GM18870 (cell line): ENCODE data around the gene LRRN1.

Experiments used
- ATAC-seq: cut with Tn5 transposase; IDR thresholded peaks from one replicate; pipeline ENCODE4 v1.9.1; 2021; ENCODE audit warnings: moderate library complexity; ENCODE audit not compliant: unreplicated experiment

The LRRN1 gene

DNA sequence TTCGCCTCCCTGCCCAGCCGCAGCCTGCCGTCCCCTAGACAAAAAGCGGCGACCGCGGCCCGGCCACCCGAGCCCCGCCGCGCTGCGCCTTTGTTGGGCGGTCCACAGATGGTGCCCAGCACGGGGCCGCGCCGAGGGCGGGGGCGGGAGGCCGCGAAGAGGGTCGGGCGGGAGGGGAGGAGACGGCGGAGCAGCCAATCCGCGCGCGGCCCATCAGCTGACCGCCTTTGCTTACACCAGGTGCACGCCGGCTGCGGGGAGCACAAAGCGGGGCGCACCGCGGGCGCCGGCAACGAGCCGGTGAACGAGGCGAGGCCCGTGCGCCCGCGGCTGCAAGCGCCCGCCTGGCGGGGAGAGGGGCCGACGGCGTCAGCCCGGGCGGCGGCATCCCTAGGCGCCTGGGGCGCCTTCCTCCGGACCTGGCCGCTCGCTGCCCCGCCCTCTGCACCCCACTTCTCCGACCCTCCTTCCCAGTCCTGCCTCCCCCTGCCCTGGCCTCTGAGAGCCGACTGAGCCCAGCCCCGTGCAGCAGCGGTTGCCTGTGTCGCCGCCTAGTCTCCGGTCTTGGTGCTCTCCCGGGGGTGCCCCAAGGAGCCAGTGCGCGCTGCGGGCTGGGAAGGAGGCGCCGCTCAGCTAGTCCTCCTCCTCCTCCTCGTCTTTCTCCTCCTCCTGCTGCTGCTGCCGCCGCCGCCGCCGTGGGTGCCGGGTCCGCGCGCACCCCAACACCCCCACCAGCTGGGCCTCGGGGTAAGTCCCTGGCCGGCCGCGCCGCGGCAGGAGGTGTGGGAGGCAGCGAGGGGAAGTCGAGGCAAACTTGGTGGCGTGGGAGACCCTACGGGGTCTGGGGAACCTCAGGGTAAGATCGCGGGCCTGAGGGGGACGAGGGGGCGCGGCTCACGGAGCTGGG lies at the start of gene LRRN1:
Gene LRRN1, plus strand, starts transcription at position 259 of the 907 bp plus-strand sequence. CDS start 45,211 bp downstream, outside the sequence.
- no peak for ATAC-seq

DNA sequence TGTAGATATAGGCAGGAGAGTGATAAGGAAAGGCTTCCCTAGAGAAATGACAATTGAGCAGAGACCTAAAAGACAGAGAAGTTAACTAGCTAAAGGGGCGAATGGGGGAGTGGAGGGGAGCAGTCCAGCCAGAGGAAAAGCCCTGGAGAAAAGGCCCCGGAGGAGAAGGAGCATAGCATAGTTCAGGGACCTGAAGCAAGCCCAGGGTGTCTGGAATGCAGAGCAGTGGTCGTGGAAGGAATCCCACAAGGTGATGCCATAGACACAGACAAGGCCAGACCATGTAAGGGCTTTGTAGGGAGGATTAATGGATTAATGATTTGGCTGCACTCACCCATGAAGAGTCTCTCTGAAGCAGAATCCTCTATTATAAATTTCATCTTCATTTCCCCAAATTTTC lies 45.8 kb upstream of the LRRN1 start:
- ATAC-seq: no peak

DNA sequence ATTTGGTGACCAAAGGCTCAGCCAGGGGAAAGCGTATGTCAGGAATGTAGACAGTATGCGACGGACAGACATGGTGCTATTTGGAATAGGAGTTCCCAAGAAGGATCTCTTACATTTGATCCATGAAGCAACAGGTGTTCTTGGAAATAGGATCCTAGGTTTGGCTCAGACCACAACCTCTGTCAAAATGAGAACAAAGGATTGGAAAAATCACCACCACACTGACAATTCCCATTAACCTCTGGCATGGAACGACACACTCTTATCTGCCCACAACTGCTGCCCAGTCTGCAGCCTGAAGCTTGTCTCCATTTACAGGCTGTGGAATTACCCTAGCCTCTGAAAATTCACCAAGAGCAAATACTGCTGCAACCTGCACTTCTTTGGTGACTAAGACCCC lies 33.6 kb upstream of the LRRN1 start:
- no peak for ATAC-seq

DNA sequence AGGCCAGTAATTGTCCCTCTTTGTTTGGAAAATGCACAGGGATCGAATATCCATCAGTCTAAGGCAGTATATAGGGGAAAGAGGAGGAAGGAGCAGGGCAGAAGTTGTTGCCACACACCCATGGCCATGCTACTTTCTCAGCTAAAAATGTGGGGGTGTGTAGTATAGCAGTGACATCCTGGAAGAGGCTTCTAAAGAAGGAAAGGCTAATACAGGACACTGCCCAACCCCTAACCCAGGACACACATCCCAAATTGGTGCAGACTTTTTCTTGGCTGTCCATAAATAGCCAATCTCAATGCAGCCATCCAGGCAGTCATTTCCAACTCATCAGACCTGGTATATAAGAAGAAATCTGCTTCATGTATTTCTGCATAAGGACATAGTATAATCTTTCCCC lies 33.1 kb upstream of the LRRN1 start:
- ATAC-seq: no peak

DNA sequence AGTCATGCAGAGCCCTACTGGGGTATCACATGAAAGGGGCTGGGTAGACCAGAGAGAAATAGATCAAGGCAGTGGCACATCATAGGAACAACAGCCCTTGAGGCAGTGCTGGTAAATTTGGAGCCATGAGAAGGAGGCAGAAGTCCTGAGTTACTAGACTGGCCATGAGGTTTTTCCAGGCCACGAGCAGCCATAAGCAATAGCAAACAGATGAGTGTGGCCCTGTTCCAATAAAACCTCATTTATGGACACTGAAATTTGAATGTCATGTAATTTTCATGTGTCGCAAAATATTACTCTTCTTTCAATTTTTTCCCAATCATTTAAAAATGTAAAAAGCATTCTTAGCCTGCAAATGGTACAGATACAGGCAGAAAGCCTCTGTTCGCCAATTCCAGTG lies 28.1 kb upstream of the LRRN1 start:
- ATAC-seq: no peak

DNA sequence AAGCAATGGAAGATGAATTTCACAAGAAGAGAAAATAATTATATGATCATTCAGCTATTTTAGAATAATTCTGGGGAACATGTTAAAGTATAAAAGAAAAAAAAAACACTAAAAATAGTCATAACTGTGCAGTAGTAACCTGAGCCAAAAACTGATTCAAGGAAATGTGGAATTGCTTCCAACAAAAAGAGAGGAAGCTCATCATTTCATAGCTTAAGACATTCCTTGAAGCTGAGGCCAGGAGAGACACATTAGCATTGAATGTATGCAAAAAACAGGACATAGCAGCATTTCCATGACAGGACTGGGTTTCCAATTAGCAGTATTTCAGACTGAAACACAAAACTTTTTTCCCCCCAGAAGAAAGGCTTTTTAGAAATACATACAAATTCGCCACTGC lies 27.7 kb upstream of the LRRN1 start:
- no peak for ATAC-seq

DNA sequence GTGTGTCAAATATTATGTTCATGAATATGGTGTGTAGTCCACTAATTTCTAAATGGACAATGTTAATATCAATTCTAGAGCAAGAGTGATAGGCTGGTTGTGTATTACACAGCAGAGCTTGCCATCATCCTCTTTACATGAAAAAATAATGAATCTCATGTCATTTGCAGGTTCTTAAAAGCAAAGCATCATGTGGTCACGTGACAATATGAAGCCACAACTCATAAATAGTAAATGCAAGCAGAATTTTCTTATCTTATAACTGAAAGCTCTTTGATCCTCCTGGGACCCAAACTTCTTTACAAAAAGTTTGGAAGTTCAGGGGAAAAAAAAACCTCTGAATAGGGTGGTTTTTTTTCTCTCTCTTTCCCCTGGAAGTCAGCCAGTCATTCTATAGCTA lies 26.9 kb upstream of the LRRN1 start:
- ATAC-seq: no peak

DNA sequence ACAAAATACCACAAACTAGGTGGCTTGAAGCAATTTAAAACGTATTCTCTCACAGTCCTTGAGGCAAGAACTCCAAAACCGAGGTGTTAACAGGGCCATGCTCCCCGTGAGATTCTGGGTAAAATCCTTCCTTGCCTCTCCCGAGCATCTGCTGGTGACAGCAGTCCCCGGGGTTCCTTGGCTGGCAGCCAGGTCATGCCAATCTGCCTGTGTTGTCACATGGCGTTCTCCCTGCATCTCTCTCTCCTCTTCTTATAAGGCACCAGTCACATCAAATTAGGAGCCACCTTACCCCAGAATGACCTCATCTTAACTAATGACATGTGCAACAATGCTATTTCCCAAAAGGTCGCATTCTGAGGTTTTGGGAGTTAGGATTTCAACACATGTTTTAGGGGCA lies 26.3 kb upstream of the LRRN1 start:
- ATAC-seq: no peak

DNA sequence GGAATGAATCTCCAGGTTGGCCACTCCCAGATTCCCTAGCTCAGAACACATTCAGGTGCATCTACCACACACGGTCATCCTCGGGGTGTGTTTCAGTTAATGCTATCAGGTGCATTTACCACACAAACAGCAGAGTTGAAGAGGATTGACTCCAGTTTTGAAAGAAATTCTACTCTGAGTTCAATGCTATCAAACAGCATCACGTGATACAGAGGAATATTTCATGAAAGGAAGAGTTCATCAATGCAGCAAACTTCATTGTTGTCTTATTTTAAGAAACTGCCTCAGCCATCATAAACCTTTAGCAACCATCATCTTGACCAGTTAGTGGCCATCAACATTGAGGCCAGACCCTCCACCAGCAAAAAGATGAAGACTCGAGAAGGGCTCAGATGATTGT lies 22.6 kb upstream of the LRRN1 start:
- no peak for ATAC-seq

DNA sequence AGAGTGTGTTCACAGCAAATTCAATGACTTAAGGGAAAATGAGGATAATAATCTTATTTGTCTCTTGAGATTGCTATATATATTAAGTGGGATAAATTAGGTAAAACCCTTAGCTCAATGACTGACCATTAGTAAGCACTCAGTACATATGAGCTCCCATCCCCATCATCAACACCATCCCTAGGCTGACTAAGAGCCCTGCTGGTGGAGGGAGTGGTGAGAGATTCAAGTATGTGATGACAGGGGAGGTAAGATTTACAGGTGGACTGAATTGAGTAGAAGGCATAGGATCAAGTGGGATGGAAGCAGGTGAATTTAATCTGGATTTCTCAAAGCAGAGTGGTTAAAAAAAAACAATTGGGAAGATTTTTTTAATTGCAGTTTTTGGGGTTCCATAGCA lies 21.0 kb upstream of the LRRN1 start:
- no peak for ATAC-seq

DNA sequence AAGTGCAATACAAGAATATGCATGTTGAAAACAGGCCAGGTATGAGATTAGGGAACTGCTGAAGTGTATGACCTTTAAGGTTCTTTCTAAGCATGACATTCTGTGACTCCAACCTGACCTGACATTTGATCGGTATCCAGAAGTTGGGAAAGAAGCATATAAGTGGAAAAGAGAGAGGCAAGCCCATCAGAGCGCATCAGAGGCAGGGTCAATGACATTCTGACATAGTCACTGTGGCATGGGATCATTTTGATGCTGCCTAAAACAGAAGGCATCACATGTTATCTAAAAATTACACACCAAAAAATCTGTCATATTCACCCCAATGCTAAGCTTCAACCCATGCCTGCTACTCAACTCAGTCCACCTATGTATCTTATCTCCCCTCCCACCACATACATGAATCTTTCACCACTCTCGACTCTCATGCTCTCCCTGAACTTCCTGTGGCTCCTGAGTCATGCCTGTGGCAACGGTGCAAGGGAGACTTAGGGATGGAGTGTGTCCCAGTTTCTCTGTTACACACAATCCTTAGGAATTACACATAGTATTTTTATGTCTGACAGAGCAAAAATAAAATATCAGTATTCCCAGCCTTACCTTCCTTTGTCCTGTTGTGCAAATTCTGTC lies 20.5 kb upstream of the LRRN1 start:
- no peak for ATAC-seq

DNA sequence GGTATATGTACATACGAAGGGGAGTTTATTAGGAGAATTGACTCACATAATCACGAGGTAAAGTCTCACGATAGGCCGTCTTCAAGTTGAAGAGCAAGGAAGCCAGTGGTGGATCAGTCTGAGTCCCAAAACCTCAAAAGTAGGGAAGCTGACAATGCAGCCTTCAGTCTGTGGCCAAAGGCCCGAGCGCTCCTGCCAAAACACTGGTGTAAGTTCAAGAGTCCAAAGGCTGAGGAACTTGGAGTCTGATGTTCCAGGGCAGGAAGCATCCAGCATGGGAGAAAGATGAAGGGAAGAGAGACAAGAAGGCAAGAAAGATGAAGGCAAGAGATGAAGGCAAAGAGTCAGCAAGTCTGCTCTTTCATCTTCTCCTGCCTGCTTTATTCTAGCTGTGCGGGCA lies 16.8 kb upstream of the LRRN1 start:
- no peak for ATAC-seq

DNA sequence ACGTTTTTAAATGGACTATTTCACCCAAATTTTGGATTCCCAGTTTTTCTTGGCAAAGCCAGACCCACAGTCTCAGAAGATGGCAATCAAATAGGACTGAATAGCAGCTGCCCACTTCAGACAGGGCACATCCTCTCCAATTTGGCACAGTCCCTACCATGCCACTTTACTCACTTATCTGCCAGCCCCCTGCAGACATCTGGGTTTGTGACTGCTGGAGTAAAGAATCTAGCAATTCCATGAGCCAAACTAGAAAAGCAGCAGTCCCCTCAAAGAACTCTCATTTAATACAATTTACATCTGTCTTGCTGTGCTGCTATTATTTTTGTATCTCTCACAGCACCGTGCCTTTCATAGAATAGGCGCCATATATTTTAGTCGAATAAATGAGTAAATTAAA lies 16.0 kb upstream of the LRRN1 start:
- ATAC-seq: no peak

DNA sequence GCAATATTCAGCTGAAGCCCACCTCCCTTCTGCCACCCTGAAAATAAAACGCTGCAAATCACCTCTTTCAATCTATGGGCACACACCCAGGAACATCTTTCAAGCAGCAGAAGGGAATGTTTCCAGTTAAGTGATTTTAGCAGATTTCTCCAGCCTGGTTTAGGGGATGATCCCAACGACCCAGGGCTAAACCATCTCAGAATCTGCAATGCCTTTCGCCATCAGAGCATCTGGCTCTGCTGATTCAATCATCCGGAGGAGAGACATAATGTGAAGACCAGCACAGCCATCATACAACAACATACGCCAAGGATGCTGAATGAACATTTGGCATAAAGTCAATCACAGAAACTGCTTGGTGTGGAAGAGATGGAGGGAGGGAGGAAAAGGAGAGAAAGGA lies 15.5 kb upstream of the LRRN1 start:
- ATAC-seq: no peak

DNA sequence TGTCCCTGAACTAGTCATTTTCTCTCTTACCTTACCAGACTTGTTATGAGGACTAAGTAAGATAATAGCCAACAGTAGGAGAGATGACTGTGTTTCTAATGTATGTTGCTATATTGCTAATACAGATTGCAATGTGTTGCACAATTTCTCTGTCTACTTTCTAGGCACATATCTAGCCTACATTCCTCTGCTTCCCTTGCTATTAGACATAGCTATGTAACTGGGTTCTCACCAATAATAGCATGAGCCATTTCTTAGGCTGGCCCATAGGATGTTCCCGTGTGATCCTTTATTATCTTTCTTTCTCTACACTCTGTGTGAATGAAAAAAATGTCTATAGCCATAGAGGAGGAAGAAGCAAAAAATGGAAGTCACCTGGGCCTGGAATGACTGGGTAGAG lies 6.8 kb upstream of the LRRN1 start:
- no peak for ATAC-seq

DNA sequence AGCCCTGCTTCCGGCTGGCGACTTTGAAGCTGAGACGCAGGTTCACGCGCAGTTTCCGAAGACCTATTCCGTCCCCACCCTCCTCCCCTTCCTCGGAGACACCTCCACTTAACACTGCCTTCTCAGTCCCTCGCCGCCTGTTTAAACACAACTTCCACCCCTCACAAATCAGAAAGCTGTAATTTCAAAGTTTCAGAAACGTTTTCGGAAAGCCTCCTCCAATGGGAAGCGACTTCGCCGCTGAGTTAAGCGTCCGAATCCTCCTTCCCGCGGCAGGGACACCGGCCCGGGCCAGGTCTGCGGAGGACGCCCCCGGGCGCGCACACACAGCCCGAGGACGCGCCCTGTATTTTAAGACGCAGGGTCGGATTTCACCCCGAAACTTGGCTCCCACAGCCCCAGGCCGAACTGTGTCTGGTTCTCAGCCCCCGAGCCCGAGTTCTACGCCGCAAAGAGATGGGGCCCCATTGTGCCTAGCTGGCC lies 559 bp upstream of the LRRN1 start:
- ATAC-seq: no peak

DNA sequence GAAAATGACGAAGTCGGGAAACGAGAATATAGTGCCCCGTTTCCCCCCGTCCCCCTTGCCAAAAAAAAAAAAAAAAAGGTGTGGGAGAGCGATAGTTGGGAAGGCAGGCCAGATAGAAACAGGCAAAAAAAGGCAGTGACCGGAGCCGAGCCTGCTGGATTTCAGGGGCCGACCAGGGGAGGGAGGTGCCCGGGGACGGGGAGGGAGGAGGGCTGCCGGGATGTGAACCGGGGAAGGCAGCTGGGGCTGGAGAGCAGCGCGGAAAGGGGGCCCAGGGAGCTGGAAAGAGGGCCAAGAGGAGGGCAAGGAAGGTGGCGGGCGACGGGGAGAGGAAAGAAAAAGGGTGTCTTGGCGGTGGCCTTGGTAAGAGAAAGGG lies 837 bp downstream of the LRRN1 start:
- ATAC-seq: no peak

DNA sequence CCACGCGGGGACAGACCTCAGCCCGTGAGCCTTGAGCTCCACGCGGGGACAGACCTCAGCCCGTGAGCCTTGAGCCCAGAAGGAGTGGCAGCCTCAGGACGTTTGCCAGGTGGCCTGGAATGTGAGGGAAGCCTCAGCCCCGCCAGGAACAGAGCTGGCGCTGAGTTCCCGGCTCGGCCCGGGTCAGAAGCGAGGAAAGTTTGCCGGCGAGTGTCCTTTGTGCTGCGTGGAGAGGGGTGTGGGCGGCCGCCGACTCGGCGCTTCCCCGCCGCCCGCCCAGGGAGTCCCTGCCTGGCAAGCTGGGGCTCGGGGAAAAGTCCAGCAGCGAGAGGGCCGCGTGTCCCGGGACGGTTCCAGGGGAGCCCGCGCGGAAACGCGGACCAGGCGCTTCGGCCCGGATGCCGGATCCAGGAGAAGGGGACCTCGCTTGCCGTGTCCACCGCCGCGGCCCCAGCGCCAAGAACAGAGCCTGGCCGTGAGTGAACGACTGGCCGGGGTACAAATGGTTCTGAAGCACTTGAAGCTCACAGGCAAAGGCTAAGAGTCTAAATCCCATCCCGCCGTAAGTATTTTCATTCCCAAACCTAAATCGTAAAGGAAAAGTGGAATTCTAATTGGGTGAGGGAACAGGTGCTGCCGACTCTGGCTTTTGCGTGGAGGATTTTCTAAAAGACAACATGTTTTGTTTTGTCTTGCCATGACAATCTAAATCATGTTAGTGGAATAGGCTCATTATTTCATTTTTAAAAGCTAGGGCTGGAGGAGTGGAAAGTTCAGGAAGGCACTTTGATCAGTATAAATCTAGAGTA lies 1.7 kb downstream of the LRRN1 start:
- no peak for ATAC-seq

DNA sequence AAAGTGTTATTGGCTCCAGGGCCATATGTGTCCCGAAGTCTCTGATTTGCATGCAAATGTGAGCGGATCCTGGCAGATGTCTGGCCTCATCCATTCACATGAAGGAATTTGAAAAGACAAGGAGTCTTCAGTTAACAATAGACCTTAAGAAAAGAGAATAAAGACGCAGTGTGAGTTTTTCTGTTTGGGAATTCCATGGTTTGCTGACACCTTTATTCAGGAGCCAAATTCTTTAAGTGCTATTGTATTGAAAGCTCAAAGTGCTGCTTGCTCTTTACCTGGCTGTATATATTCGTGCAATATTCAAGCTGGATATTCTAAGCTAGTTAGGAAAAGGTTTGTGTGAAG lies 2.2 kb downstream of the LRRN1 start:
- no peak for ATAC-seq

DNA sequence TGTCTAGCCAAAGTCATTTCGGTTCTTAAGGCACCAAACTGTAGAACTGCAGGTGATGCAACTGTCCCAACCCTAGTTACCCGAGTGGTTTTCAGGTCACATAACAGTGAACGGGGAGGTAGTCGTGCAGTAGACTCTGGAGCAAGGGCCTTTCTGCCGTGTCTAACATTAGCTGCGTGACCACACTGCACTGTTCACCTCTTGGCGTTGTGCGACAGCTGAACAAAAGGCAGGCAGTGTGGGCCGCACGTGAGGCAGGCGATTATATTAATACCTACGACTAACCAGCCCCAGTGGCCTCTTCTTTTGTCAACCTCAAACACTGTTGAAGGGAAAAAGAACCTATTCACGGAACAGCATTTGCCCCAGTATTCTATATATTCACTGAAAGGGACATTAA lies 2.8 kb downstream of the LRRN1 start:
- no peak for ATAC-seq

DNA sequence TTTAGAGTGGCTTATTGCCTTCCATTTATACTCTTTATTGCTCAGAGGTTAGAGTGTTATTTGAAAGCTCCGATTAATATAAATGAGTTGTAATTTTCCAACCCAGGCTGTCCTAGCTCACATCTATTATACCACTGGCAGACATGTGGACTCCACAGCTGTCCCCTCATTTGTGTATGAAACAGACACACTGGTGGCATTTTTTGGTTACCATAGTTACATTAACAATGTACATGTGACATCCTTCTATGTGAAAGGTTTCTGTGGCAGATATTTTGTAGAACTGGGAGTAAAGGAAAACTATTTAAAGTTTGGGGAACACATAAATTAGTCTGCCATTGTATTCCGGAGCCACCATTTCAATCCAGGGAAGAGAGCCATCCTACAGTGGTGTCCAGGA lies 5.3 kb downstream of the LRRN1 start:
- no peak for ATAC-seq

DNA sequence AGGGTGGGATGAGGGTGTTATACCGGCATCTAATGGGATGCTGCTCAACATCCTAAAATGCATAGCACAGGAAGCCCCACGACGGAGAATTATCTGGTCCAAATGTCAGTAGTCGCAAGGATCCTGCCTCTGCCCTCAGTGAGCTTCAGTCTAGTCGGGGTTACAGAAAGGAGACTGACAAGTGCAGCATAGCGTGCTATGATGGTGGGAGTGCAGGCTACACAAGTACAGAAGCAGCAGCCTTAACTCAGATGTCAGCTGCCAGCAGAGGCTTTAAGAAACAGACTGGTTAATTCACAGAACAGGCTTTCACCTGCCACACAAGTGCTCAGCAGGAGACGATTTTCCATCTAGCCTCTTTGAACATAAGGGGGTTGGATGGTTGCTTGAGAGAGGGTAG lies 6.9 kb downstream of the LRRN1 start:
- ATAC-seq: no peak
